ENCODE measurements around the gene MBNL1.

DNA sequence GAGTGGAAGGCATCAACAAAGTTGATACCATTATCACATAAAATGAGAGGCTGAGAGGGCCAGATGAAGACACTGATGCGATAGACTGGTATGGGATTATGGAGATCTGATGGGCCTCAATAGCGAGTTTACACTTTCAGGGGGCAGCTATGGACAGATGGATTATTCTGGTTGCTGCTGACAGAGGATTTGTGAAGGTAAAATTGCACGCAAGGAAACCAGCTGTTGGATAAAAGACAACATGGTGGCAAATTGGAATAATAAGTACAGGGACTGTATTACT, 203.9 kb downstream of the MBNL1 start:
- no peak for TF ChIP-seq RAD21 (conservative IDR thresholded peaks at IDR 0.05)
- TF ChIP-seq CTCF (IDR thresholded peaks at IDR 0.05; ENCODE audit: poor library complexity, severe bottlenecking): no peak
- no peak for TF ChIP-seq MXI1 (conservative IDR thresholded peaks at IDR 0.05; ENCODE audit: poor library complexity, severe bottlenecking)

All from neural cell (in vitro differentiated cells).